ENCODE data around the gene RASA2. TPM values are rescaled to one million over a fixed set of nuclear protein-coding genes. Genes with fewer than 3 reads are reported as not detected.

Gene RASA2
- total and polyA plus RNA-seq, 2 of the 4 experiments (the other 2 are of a cell fraction), result 6.1 to 14.0 TPM

DNA sequence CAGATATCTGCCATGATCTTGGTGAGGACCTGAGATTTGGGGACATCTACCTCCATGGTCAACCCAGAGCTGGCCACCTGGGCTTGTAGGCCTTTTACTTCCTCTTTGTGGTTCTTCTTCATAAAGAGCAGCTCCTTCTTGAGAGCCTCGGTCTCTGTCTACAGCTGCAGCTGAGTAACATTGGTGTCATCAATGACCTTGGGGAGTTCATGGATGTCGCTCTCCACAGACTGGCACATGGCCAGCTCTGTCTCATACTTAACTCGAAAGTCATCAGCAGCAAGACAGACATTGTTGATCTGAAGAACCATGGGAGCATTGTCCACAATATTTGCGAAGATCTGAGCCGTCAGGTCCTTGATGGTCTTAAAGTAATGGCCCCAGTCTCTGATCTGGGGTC lies 15.7 kb upstream of the RASA2 start:
- in situ Hi-C loops (cut with MboI; ENCODE audit: low sequenced_read_pairs), result no loop called here
- dilution Hi-C loops (cut with HindIII; ENCODE audit: low sequenced_read_pairs, unreplicated experiment), result no loop called here
- WGBS, 2 experiments (ENCODE audit: extremely low coverage in 2 of 2, insufficient read length in 1 of 2), result 60% methylated on average over 3 of the region's 5 CpGs; no CpG with 5 or more reads in 1 of the 2 experiments
- Histone ChIP-seq H3K9ac (ENCODE audit: low read depth, low read length) (no peak overlapping the region), H3K4me2 (ENCODE audit: low read depth, low read length) (no peak overlapping the region), H2AK9ac (replicated peaks; ENCODE audit: low read depth, low read length, poor library complexity) (no peak overlapping the region), H3K23ac (ENCODE audit: low read depth, low read length) (peak overlapping the region; percentile 39; the same call in 1 of the 2 replicates), H4K20me1 (ENCODE audit: insufficient read depth, low read length) (no peaks in the 10 kb centered on the region), H3K9me1 (ENCODE audit: insufficient read depth, low read length) (peaks cover 10% of the 10 kb centered on the region), H2BK5ac (ENCODE audit: low read depth, low read length, poor library complexity, severe bottlenecking) (peak overlapping the region; percentile 41), H4K91ac (ENCODE audit: insufficient read depth, low read depth, low read length) (no peak overlapping the region), H4K8ac (ENCODE audit: low read depth in 2 of 2, low read length in 2 of 2) (peak overlapping the region in 1 of 2 experiments; percentile 22; a peak in 1 of 4 replicates), H3K18ac (ENCODE audit: low read depth, low read length) (peak overlapping the region; percentile 7; the same call in 1 of the 2 replicates), H3K4ac (ENCODE audit: low read depth, low read length) (peak overlapping the region; percentile 56), H3K4me1 (ENCODE audit: control insufficient read depth, insufficient read depth, low read length) (peaks cover 3% of the 10 kb centered on the region; the same call in 1 of the 2 replicates), H3K56ac (ENCODE audit: extremely low read depth, insufficient read depth, low read length) (no peak overlapping the region), H2BK20ac (ENCODE audit: low read depth, low read length) (peak overlapping the region; percentile 66; the same call in 1 of the 2 replicates), H2BK120ac (ENCODE audit: low read depth, low read length) (peak overlapping the region; percentile 75; the same call in 1 of the 2 replicates), H4K5ac (ENCODE audit: low read depth, low read length) (no peak overlapping the region; the same call in 1 of the 2 replicates), H3K4me3 (ENCODE audit: insufficient read depth, low read depth, low read length) (no peak overlapping the region), H2AFZ (replicated peaks; ENCODE audit: low read length, poor library complexity) (peak overlapping the region; percentile 33), H2AK5ac (ENCODE audit: low read depth, low read length) (peak overlapping the region; percentile 35; the same call in 1 of the 2 replicates), H3K9me3 (ENCODE audit: control insufficient read depth, insufficient read depth, low read length) (peaks cover 2% of the 10 kb centered on the region; the same call in 1 of the 2 replicates), H3K79me1 (ENCODE audit: low read depth in 1 of 2, low read length in 2 of 2) (no peaks in the 10 kb centered on the region; a peak in 1 of 4 replicates), H3K27me3 (ENCODE audit: control insufficient read depth, insufficient read depth, low read length) (no peaks in the 10 kb centered on the region), H3K36me3 (ENCODE audit: control insufficient read depth, insufficient read depth, low read length) (no peaks in the 10 kb centered on the region), H3K14ac (replicated peaks; ENCODE audit: low read depth, low read length) (peak overlapping the region; percentile 76; the same call in 1 of the 2 replicates), H3K27ac (ENCODE audit: insufficient read depth, low read length) (no peak overlapping the region), H2BK15ac (ENCODE audit: low read depth, low read length) (0 out of 3 replicates have a peak overlapping the region, but pooled peaks have one; percentile 2)
- BruUV-seq (replicated peaks), result no TSS peak
- no peak for TF ChIP-seq MAZ (IDR thresholded peaks at IDR 0.05; ENCODE audit: borderline replicate concordance, low read depth, low read length)
- 0 out of 2 replicates have a peak, but pooled peaks have one; percentile 24 for TF ChIP-seq FOS (IDR thresholded peaks at IDR 0.05; ENCODE audit: low read depth, low read length)
- CTCF ChIA-PET, result interaction anchor here (0.7 kb wide), 1 partner anchor 19 kb away, joined by 3 read pairs; no protein-coding TSS in a partner anchor
- ATAC-seq (ENCODE audit: low read depth) (no peak), DNase-seq (peak; percentile 88)
- POLR2A ChIA-PET (ENCODE audit: unreplicated experiment), result interaction anchor here (0.6 kb wide), 1 partner anchor 128 kb away, joined by 7 read pairs; no protein-coding TSS in a partner anchor
- intact Hi-C loops (cut with micrococcal nuclease), result no loop called here
